Spleen (tissue), 11 donors: ENCODE results near the gene RBSN. TPM values are rescaled to one million over a fixed set of nuclear protein-coding genes. Genes with fewer than 3 reads are reported as not detected.

ENCODE experiments used
- DNase-seq: peaks from one replicate; pipeline ENCODE4 v3.0.0-alpha.2; 2020
- H3K27ac ChIP-seq, 8 donors: fragments of 200-600 bp; sonication (generic) in 7 of 8; 1 replicate in 4 of 8; 2 replicates in 4 of 8; pipeline versions ENCODE4 v1.5.0 to v1.8.0; 2016 to 2021; ENCODE audit warnings: inconsistent platforms in 4 of 8, mild to moderate bottlenecking in 4 of 8, moderate library complexity in 1 of 8
- H3K27me3 ChIP-seq, 7 donors: fragments of 200-600 bp; sonication (generic) in 6 of 7; replicated peaks in 1 of 7; 1 replicate in 4 of 7; 2 replicates in 3 of 7; pipeline versions ENCODE4 v1.5.0 to v1.8.0; 2016 to 2021; ENCODE audit warnings: inconsistent platforms in 3 of 7, mild to moderate bottlenecking in 1 of 7
- H3K36me3 ChIP-seq, 6 donors: fragments of 200-600 bp; sonication (generic) in 5 of 6; 1 replicate in 4 of 6; 2 replicates in 2 of 6; pipeline versions ENCODE4 v1.5.0 to v1.8.0; 2016 to 2021; ENCODE audit warnings: inconsistent platforms in 2 of 6
- H3K4me1 ChIP-seq, 6 donors: fragments of 200-600 bp; sonication (generic) in 5 of 6; 1 replicate in 3 of 6; 2 replicates in 3 of 6; pipeline versions ENCODE4 v1.5.0 to v1.8.0; 2016 to 2021; ENCODE audit warnings: inconsistent platforms in 3 of 6
- H3K4me3 ChIP-seq, 8 donors: fragments of 200-600 bp; sonication (generic) in 7 of 8; 1 replicate in 4 of 8; 2 replicates in 4 of 8; pipeline versions ENCODE4 v1.5.0 to v1.8.0; 2016 to 2021; ENCODE audit warnings: inconsistent platforms in 4 of 8, mild to moderate bottlenecking in 4 of 8, moderate library complexity in 2 of 8
- H3K9me3 ChIP-seq, 8 donors: fragments of 200-600 bp; sonication (generic) in 7 of 8; 1 replicate in 4 of 8; 2 replicates in 4 of 8; pipeline versions ENCODE4 v1.5.0 to v1.8.0; 2016 to 2021; ENCODE audit warnings: inconsistent platforms in 4 of 8
- POLR2A ChIP-seq, 3 donors: fragments of 450-650 bp; IDR thresholded peaks; one replicate each; pipeline ENCODE4 v1.5.1; 2017; ENCODE audit warnings: antibody characterized with exemption in 3 of 3, mild to moderate bottlenecking in 1 of 3
- POLR2AphosphoS5 ChIP-seq, 3 donors: sonication (generic); formaldehyde crosslinking; IDR thresholded peaks; one replicate each; pipeline ENCODE4 v1.5.1; 2017; ENCODE audit warnings: antibody characterized with exemption in 3 of 3
- WGBS, 5 donors: extraction: QIAGEN DNeasy Blood & Tissue Kit in 3 of 5; methylation state at CpG; one replicate each; pipeline versions ENCODE4 v1.1.5 to v1.1.7; 2013 to 2018; 5-methylcytosine and 5-hydroxymethylcytosine counted together
- intact Hi-C: fragments of 100-400 bp; cut with DNase I; formaldehyde crosslinking; loops from one replicate; pipeline ENCODE4 v1.15.0; 2023; ENCODE audit warnings: low total_unique reads
- polyA plus RNA-seq, 3 donors: library from polyadenylated mRNA; stranded (reverse); fragments of 200-250 nt; gene quantifications; one replicate each; pipeline ENCODE4 v1.2.1, GENCODE V29; 2013
- total RNA-seq, 7 donors: library from RNA; depleted of rRNA in 3 of 7; stranded (reverse); fragments of >200 nt in 3 of 7; fragmentation: NEBNext Ultra II Directional in 4 of 7; extraction: Animal tissue kit (Norgen Biotek cat#: 25700) in 4 of 7; gene quantifications; one replicate each; pipeline versions ENCODE4 v1.1.0 to v1.2.1, GENCODE V29; 2016 to 2021
- TF ChIP-seq, protein P1 (sequence below), 11 experiments: fragments of 200-600 bp in 7 of 11; fragments of 450-650 bp in 4 of 11; sonication (generic) in 4 of 11; IDR thresholded peaks in 8 of 11; conservative IDR thresholded peaks in 3 of 11; 1 replicate in 7 of 11; 2 replicates in 4 of 11; pipeline versions ENCODE4 v1.4.0 to v1.8.0; 2016 to 2021; ENCODE audit warnings: antibody characterized with exemption in 11 of 11, inconsistent platforms in 4 of 11, mild to moderate bottlenecking in 1 of 11
- donor health status: healthy with polysubstance abuse.
- donor health status: DM: no; HTN: no; CAD: no; lungs with moderate emphysema.
- donor health status: DM: no; HTN: no; CAD: no.
- donor health status: Bipolar disorder and iron deficiency.
- donor health status: healthy.
- donor health status: DM: no; HTN: no; CAD: no.
- donor health status: DM: yes; HTN: yes; CAD: no.

The RBSN gene
- total and polyA plus RNA-seq, 10 donors: 4.2 to 34.5 (median 28.7) TPM

DNA sequence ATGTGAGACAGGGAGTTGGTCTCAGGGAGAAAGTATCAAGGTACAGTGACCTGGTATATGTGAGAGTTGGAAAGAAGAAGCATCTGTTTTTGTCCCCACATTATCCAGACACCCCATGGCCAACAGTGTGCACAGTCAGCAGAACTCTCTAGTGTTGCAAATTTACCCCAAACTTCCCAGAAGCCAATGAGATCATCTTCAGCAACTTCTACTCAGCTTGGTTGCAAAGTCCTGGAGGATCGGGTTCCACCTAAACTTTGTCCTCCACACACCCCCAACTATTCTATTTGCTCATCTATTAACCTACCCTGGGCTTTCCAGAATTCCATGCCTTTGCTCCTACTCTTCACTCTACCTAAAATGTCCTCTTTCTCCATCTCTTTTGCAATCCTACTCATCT, 15.7 kb downstream of the RBSN start:
- no peak overlapping the region for H3K4me3 ChIP-seq
- no peaks in the 10 kb centered on the region for H3K27me3 ChIP-seq
- TF ChIP-seq POLR2AphosphoS5 (IDR thresholded peaks at IDR 0.05): no peak
- no peak for TF ChIP-seq POLR2A (IDR thresholded peaks at IDR 0.05)
- TF ChIP-seq, protein P1, sequence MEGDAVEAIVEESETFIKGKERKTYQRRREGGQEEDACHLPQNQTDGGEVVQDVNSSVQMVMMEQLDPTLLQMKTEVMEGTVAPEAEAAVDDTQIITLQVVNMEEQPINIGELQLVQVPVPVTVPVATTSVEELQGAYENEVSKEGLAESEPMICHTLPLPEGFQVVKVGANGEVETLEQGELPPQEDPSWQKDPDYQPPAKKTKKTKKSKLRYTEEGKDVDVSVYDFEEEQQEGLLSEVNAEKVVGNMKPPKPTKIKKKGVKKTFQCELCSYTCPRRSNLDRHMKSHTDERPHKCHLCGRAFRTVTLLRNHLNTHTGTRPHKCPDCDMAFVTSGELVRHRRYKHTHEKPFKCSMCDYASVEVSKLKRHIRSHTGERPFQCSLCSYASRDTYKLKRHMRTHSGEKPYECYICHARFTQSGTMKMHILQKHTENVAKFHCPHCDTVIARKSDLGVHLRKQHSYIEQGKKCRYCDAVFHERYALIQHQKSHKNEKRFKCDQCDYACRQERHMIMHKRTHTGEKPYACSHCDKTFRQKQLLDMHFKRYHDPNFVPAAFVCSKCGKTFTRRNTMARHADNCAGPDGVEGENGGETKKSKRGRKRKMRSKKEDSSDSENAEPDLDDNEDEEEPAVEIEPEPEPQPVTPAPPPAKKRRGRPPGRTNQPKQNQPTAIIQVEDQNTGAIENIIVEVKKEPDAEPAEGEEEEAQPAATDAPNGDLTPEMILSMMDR (IDR thresholded peaks at IDR 0.05 in 8 of 11, conservative IDR thresholded peaks at IDR 0.05 in 3 of 11): no peak
- H3K27ac ChIP-seq: no peak overlapping the region
- 89 to 100% (median 95%) methylated on average over 1 of the region's 1 CpG for WGBS, 5 donors
- no peak for DNase-seq
- intact Hi-C loops: no loop called here
- H3K9me3 ChIP-seq: no peaks in the 10 kb centered on the region
- H3K4me1 ChIP-seq: no peaks in the 10 kb centered on the region
- peaks cover 17 to 100% (median 93%) of the 10 kb centered on the region in 6 donors for H3K36me3 ChIP-seq

DNA sequence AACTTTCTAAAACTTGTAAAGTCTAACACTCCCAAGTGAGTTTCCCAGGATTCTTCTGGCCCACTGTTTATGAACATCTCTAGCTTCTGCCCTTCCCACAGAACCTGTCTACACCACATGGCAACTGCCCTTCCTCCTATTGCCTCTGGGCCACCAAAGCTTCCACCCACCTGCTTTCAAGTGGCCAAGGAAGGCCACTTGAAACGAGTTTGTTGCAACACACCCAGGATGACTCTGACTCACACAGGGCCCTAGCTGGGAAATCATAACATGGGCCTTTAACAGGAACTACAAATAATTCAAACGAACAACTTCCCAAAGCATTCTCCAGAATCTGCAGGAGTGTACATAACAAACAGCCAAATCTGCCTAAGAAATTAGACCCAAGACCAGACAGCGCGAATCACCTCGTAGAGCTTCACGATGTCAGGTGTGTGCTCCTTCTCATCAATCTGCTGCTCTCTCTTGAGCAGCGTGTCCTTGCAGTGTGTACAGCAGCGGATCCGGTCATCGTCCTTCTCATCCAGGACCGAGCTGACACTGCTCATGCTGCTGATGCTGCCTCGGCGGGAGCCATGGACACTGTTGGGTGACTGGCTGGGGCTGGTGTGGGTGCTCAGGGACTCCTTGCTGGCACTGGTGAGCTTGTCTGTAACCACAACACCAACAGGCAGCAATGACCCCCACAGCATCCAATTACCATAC, 16.8 kb downstream of the RBSN start:
- Histone ChIP-seq H3K4me1 (no peaks in the 10 kb centered on the region), H3K27me3 (no peaks in the 10 kb centered on the region), H3K9me3 (no peaks in the 10 kb centered on the region), H3K36me3 (peaks cover 18 to 100% (median 96%) of the 10 kb centered on the region in 6 donors), H3K4me3 (no peak overlapping the region), H3K27ac (peak overlapping the region in 2 of 8 donors; percentile 2 to 12)
- intact Hi-C loops: no loop called here
- TF ChIP-seq, protein P1 (IDR thresholded peaks at IDR 0.05 in 8 of 11, conservative IDR thresholded peaks at IDR 0.05 in 3 of 11): no peak
- TF ChIP-seq POLR2AphosphoS5 (IDR thresholded peaks at IDR 0.05): peak in 1 of 3 donors; percentile 12
- DNase-seq: no peak
- WGBS, 5 donors: 87 to 93% (median 88%) methylated on average over 11 to 13 of the region's 13 CpGs

DNA sequence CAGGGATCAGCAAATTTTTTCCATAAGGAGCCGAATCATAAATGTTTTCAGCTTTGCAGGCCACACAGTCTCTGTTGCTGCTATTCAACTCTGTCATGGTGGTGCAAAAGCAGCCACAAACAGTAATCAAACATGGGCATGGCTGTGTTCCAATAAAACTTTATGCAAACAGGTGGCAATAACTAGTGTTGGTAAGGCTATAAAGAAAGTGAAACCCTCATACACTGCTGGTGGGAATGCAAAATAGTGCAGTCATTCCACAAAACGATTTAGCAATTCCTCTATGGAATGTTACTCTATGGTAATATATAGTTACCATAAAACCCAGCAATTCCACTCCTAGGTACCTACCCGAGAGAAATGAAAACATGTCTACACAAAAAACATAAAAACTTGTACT, 19.9 kb downstream of the RBSN start:
- no peaks in the 10 kb centered on the region for H3K27me3 ChIP-seq
- H3K36me3 ChIP-seq: peaks cover 25 to 100% (median 98%) of the 10 kb centered on the region in 6 donors
- intact Hi-C loops: no loop called here
- H3K4me3 ChIP-seq: no peak overlapping the region
- 73 to 97% (median 91%) methylated on average over 3 of the region's 3 CpGs for WGBS, 5 donors
- no peak overlapping the region for H3K27ac ChIP-seq
- H3K9me3 ChIP-seq: no peaks in the 10 kb centered on the region
- no peak for TF ChIP-seq POLR2A (IDR thresholded peaks at IDR 0.05)
- TF ChIP-seq POLR2AphosphoS5 (IDR thresholded peaks at IDR 0.05): no peak
- TF ChIP-seq, protein P1 (IDR thresholded peaks at IDR 0.05 in 8 of 11, conservative IDR thresholded peaks at IDR 0.05 in 3 of 11): no peak
- DNase-seq: no peak
- no peaks in the 10 kb centered on the region for H3K4me1 ChIP-seq

DNA sequence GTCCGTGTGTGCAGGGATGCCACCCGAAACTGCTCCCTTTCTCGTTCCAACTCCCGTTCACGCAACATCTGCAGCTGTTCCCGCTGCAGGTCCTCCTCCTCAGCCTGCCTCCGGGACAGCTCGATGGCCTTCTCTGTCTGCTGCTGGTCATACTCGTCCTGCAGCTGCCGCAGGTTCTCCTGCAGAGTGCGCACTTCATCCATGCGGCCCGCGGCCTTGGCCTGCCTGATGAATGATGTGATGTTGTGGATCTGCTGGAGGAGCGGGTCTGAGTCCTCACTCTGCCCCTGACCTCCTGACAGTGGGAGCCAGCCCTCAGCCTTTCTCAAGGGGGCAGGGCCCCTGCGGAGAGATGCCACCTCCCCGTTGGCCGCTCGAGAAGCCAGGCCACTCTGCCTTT, 24.4 kb downstream of the RBSN start:
- intact Hi-C loops: no loop called here
- WGBS, 5 donors: 93 to 97% (median 95%) methylated on average over 19 of the region's 19 CpGs
- H3K27ac ChIP-seq: no peak overlapping the region
- H3K4me3 ChIP-seq: no peak overlapping the region
- no peak for DNase-seq
- no peak for TF ChIP-seq POLR2A (IDR thresholded peaks at IDR 0.05)
- TF ChIP-seq, protein P1 (IDR thresholded peaks at IDR 0.05 in 8 of 11, conservative IDR thresholded peaks at IDR 0.05 in 3 of 11): no peak
- peak in 1 of 3 donors; percentile 56 for TF ChIP-seq POLR2AphosphoS5 (IDR thresholded peaks at IDR 0.05)
- H3K36me3 ChIP-seq: peaks cover 15 to 100% (median 79%) of the 10 kb centered on the region in 6 donors
- no peaks in the 10 kb centered on the region for H3K27me3 ChIP-seq
- H3K4me1 ChIP-seq: no peaks in the 10 kb centered on the region
- no peaks in the 10 kb centered on the region for H3K9me3 ChIP-seq
